IMR-90 (cell line): ENCODE data around the gene TVP23A. TPM values are rescaled to one million over a fixed set of nuclear protein-coding genes. Genes with fewer than 3 reads are reported as not detected.

ENCODE experiments used
- ATAC-seq: fragments of 200-7000 bp; cut with Tn5 transposase; 2 replicates; pipeline ENCODE4 v1.9.1; 2020; ENCODE audit warnings: low read depth, mild to moderate bottlenecking, moderate library complexity
- BruUV-seq: library from RNA; stranded (reverse); fragments of 400-500 nt; replicated peaks from 2 replicates; lab custom pipeline; 2021; lab: Mats Ljungman, UMichigan
- CTCF ChIA-PET: fragments of 300-600 bp; formaldehyde crosslinking; extraction: SDS; loops from one replicate; lab custom pipeline; 2021; ENCODE audit warnings: antibody characterized with exemption; lab: Yijun Ruan, JAX
- POLR2A ChIA-PET: fragments of 300-600 bp; sonication (Branson Sonifier 250); formaldehyde crosslinking; loops from one replicate; lab custom pipeline; 2022; ENCODE audit warnings: antibody characterized with exemption; ENCODE audit not compliant: unreplicated experiment; lab: Charles Lee
- DNase-seq: peaks from one replicate; pipeline ENCODE4 v3.0.0; 2013
- H2AFZ ChIP-seq: replicated peaks from 2 replicates; pipeline ENCODE3; 2013; ENCODE audit warnings: low read length, mild to moderate bottlenecking; ENCODE audit not compliant: poor library complexity
- H2AK5ac ChIP-seq: 2 replicates; pipeline ENCODE4 v1.6.1; 2013; ENCODE audit warnings: low read depth, low read length, inconsistent platforms
- H2AK9ac ChIP-seq: replicated peaks from 2 replicates; pipeline ENCODE3; 2013; ENCODE audit warnings: mild to moderate bottlenecking, low read depth, low read length, moderate library complexity; ENCODE audit not compliant: poor library complexity
- H2BK120ac ChIP-seq: 2 replicates; pipeline ENCODE4 v1.6.1; 2013; ENCODE audit warnings: low read depth, low read length, inconsistent platforms
- H2BK15ac ChIP-seq: 3 replicates; pipeline ENCODE4 v1.6.1; 2013; ENCODE audit warnings: low read depth, low read length, inconsistent platforms
- H2BK20ac ChIP-seq: 2 replicates; pipeline ENCODE4 v1.6.1; 2013; ENCODE audit warnings: low read depth, mild to moderate bottlenecking, inconsistent platforms, low read length, moderate library complexity
- H2BK5ac ChIP-seq: 2 replicates; pipeline ENCODE4 v1.6.1; 2013; ENCODE audit warnings: mild to moderate bottlenecking, low read depth, low read length, inconsistent platforms; ENCODE audit not compliant: poor library complexity, severe bottlenecking
- H3K14ac ChIP-seq: replicated peaks from 2 replicates; pipeline ENCODE4 v1.6.1; 2013; ENCODE audit warnings: low read depth, low read length, inconsistent platforms
- H3K18ac ChIP-seq: 2 replicates; pipeline ENCODE4 v1.6.1; 2013; ENCODE audit warnings: low read depth, low read length, control low read depth
- H3K23ac ChIP-seq: 2 replicates; pipeline ENCODE4 v1.6.1; 2013; ENCODE audit warnings: low read depth, low read length, inconsistent platforms
- H3K27ac ChIP-seq: 2 replicates; pipeline ENCODE4 v1.5.1; 2013; ENCODE audit warnings: mild to moderate bottlenecking, control low read depth, low read length; ENCODE audit not compliant: insufficient read depth
- H3K27me3 ChIP-seq: 2 replicates; pipeline ENCODE4 v1.6.1; 2013; ENCODE audit warnings: low read length; ENCODE audit not compliant: control insufficient read depth, insufficient read depth
- H3K36me3 ChIP-seq: 2 replicates; pipeline ENCODE4 v1.6.1; 2013; ENCODE audit warnings: low read length, mixed read lengths; ENCODE audit not compliant: control insufficient read depth, insufficient read depth
- H3K4ac ChIP-seq: 2 replicates; pipeline ENCODE4 v1.6.1; 2013; ENCODE audit warnings: low read depth, low read length, inconsistent platforms
- H3K4me1 ChIP-seq: 2 replicates; pipeline ENCODE4 v1.6.1; 2013; ENCODE audit warnings: low read length, mixed read lengths; ENCODE audit not compliant: control insufficient read depth, insufficient read depth
- H3K4me2 ChIP-seq: 2 replicates; pipeline ENCODE4 v1.6.1; 2013; ENCODE audit warnings: low read depth, mild to moderate bottlenecking, control low read depth, low read length, moderate library complexity
- H3K4me3 ChIP-seq: 2 replicates; pipeline ENCODE4 v1.5.1; 2013; ENCODE audit warnings: low read depth, mild to moderate bottlenecking, control low read depth, low read length, moderate library complexity; ENCODE audit not compliant: insufficient read depth
- H3K56ac ChIP-seq: 2 replicates; pipeline ENCODE4 v1.6.1; 2013; ENCODE audit warnings: low read length, inconsistent platforms; ENCODE audit not compliant: insufficient read depth; ENCODE audit errors: extremely low read depth
- H3K79me1 ChIP-seq, 2 experiments: 2 replicates each; pipeline ENCODE4 v1.6.1; 2013; ENCODE audit warnings: low read length in 2 of 2, inconsistent platforms in 1 of 2, low read depth in 1 of 2
- H3K9ac ChIP-seq: 2 replicates; pipeline ENCODE4 v1.6.1; 2013; ENCODE audit warnings: low read depth, low read length, control low read depth
- H3K9me1 ChIP-seq: 2 replicates; pipeline ENCODE4 v1.6.1; 2013; ENCODE audit warnings: low read length, inconsistent platforms; ENCODE audit not compliant: insufficient read depth
- H3K9me3 ChIP-seq: 2 replicates; pipeline ENCODE4 v1.6.1; 2013; ENCODE audit warnings: low read length; ENCODE audit not compliant: control insufficient read depth, insufficient read depth
- H4K20me1 ChIP-seq: 2 replicates; pipeline ENCODE4 v1.6.1; 2013; ENCODE audit warnings: low read length, inconsistent platforms; ENCODE audit not compliant: insufficient read depth
- H4K5ac ChIP-seq: 2 replicates; pipeline ENCODE4 v1.6.1; 2013; ENCODE audit warnings: mild to moderate bottlenecking, low read depth, low read length, control low read depth
- H4K8ac ChIP-seq, 2 experiments: 2 replicates each; pipeline ENCODE4 v1.6.1; 2013; ENCODE audit warnings: low read depth in 2 of 2, low read length in 2 of 2, control low read depth in 1 of 2, inconsistent platforms in 1 of 2
- H4K91ac ChIP-seq: 2 replicates; pipeline ENCODE4 v1.6.1; 2013; ENCODE audit warnings: low read depth, low read length, inconsistent platforms; ENCODE audit not compliant: insufficient read depth
- BHLHE40 ChIP-seq: fragments of 150-350 bp; IDR thresholded peaks from 2 replicates; pipeline ENCODE4 v1.6.1; 2016; ENCODE audit warnings: mild to moderate bottlenecking, low read depth, low read length
- CTCF ChIP-seq: conservative IDR thresholded peaks from 2 replicates; pipeline ENCODE4 v1.5.1; 2012; ENCODE audit warnings: mild to moderate bottlenecking, low read depth, low read length, improper control_type of control experiment
- MAFK ChIP-seq: IDR thresholded peaks from 2 replicates; pipeline ENCODE4 v1.6.1; 2012; ENCODE audit warnings: low read depth, low read length, improper control_type of control experiment
- MAZ ChIP-seq: IDR thresholded peaks from 2 replicates; pipeline ENCODE4 v1.6.1; 2012; ENCODE audit warnings: low read depth, mild to moderate bottlenecking, low read length, improper control_type of control experiment, moderate library complexity, borderline replicate concordance
- MXI1 ChIP-seq: IDR thresholded peaks from 2 replicates; pipeline ENCODE4 v1.6.1; 2012; ENCODE audit warnings: low read depth, mild to moderate bottlenecking, low read length, moderate library complexity, borderline replicate concordance
- RAD21 ChIP-seq: IDR thresholded peaks from 2 replicates; pipeline ENCODE4 v1.6.1; 2012; ENCODE audit warnings: low read length, improper control_type of control experiment
- RFX5 ChIP-seq: IDR thresholded peaks from 2 replicates; pipeline ENCODE4 v1.8.0; 2012; ENCODE audit warnings: low read depth, mild to moderate bottlenecking, low read length, moderate library complexity
- WGBS, 2 experiments: methylation state at CpG; one replicate each; pipeline versions ENCODE4 v1.1.5 to v1.1.7; 2013; ENCODE audit warnings: missing lambda C conversion rate in 2 of 2; ENCODE audit not compliant: insufficient read length in 1 of 2; ENCODE audit errors: extremely low coverage in 2 of 2; 5-methylcytosine and 5-hydroxymethylcytosine counted together
- dilution Hi-C: fragments of 300-500 bp; cut with HindIII; formaldehyde crosslinking; loops from one replicate; pipeline ENCODE4 v1.14.3; 2018; ENCODE audit warnings: low sequenced_read_pairs; ENCODE audit not compliant: unreplicated experiment
- in situ Hi-C: fragments of 300-500 bp; cut with MboI; formaldehyde crosslinking; loops from 3 replicates; pipeline ENCODE4 v1.14.3; 2019; ENCODE audit warnings: low sequenced_read_pairs, inconsistent platforms, mixed read lengths
- intact Hi-C: fragments of 100-400 bp; cut with micrococcal nuclease; formaldehyde crosslinking; loops from 2 replicates; pipeline ENCODE4 v1.10.0; 2022
- polyA plus RNA-seq, 3 experiments: library from polyadenylated mRNA; depleted of rRNA; stranded (reverse); fragments of >200 nt; gene quantifications; 2 replicates each; pipeline ENCODE4 v1.2.3, GENCODE V29; 2012; ENCODE audit warnings: low replicate concordance in 1 of 3
- total RNA-seq: library from RNA; depleted of rRNA; stranded (reverse); fragments of >200 nt; gene quantifications from 2 replicates; pipeline ENCODE4 v1.2.3, GENCODE V29; 2012

Gene TVP23A
- total and polyA plus RNA-seq, 2 of the 4 experiments (the other 2 are of a cell fraction) = not detected

- DNase-seq = no peak
- Histone ChIP-seq H2BK15ac (no peak overlapping the region), H3K9ac (no peak overlapping the region), H4K8ac (no peak overlapping the region), H3K27me3 (peaks cover 9% of the 10 kb centered on the region), H3K56ac (no peak overlapping the region), H3K4me1 (peaks cover 13% of the 10 kb centered on the region; the same call in 1 of the 2 replicates), H2AFZ (no peak overlapping the region), H4K91ac (no peak overlapping the region), H3K18ac (no peak overlapping the region), H3K23ac (no peak overlapping the region), H2AK5ac (no peak overlapping the region), H4K20me1 (no peaks in the 10 kb centered on the region), H2BK120ac (no peak overlapping the region), H2BK5ac (no peak overlapping the region), H3K4me2 (no peak overlapping the region), H3K4me3 (no peak overlapping the region), H3K4ac (no peak overlapping the region), H3K36me3 (no peaks in the 10 kb centered on the region), H2AK9ac (no peak overlapping the region), H3K14ac (no peak overlapping the region), H4K5ac (no peak overlapping the region), H3K27ac (no peak overlapping the region), H2BK20ac (no peak overlapping the region), H3K9me1 (no peaks in the 10 kb centered on the region), H3K9me3 (no peaks in the 10 kb centered on the region), H3K79me1 (no peaks in the 10 kb centered on the region)
- no peak for TF ChIP-seq MAZ
- TF ChIP-seq MXI1 = no peak
- TF ChIP-seq CTCF = no peak
- no peak for TF ChIP-seq RAD21
- no peak for TF ChIP-seq RFX5
- TF ChIP-seq MAFK = no peak
- TF ChIP-seq BHLHE40 = no peak
- intact Hi-C loops (no loop called here), in situ Hi-C loops (no loop called here), dilution Hi-C loops (no loop called here)
- CTCF ChIA-PET = no interaction called here
- POLR2A ChIA-PET = no interaction called here
- 80% methylated on average over 2 of the region's 10 CpGs; no CpG with 5 or more reads in 1 of the 2 experiments for WGBS, 2 experiments
- BruUV-seq = no TSS peak
- no peak for ATAC-seq
These were observed 13.6 kb upstream of the TVP23A start for GRCh38 chr16:10831894-10832886.
